Panc1 (cell line): ENCODE measurements around the gene CDKN2B-AS1. TPM values are rescaled to one million over a fixed set of nuclear protein-coding genes. Genes with fewer than 3 reads are reported as not detected.

Source experiments
- ATAC-seq: fragments of 200-7000 bp; cut with Tn5 transposase; 2 replicates; pipeline ENCODE4 v1.9.1; 2020; ENCODE audit warnings: mild to moderate bottlenecking, moderate library complexity
- BruUV-seq: library from RNA; stranded (reverse); fragments of 400-500 nt; replicated peaks from 2 replicates; lab custom pipeline; 2021; lab: Mats Ljungman, UMichigan
- CTCF ChIA-PET: fragments of 300-600 bp; sonication (Branson Sonifier 250); formaldehyde crosslinking; loops from one replicate; lab custom pipeline; 2022; ENCODE audit warnings: antibody characterized with exemption; lab: Charles Lee
- POLR2A ChIA-PET: fragments of 300-600 bp; sonication (Branson Sonifier 250); formaldehyde crosslinking; loops from one replicate; lab custom pipeline; 2022; ENCODE audit warnings: antibody characterized with exemption; lab: Charles Lee
- DNase-seq: peaks from one replicate; pipeline ENCODE4 v3.0.0-alpha.2; 2010; ENCODE audit warnings: low read depth, low spot score
- H3K27ac ChIP-seq: 2 replicates; pipeline ENCODE4 v1.5.1; 2011; ENCODE audit warnings: mild to moderate bottlenecking, low read length, inconsistent platforms
- H3K27me3 ChIP-seq: fragments of 200-500 bp; sonication (Bioruptor generic); 2 replicates; pipeline ENCODE4 v1.6.0; 2014; ENCODE audit warnings: low read length, inconsistent platforms; ENCODE audit not compliant: control insufficient read depth, insufficient read depth
- H3K36me3 ChIP-seq: fragments of 200-500 bp; sonication (Bioruptor generic); 2 replicates; pipeline ENCODE4 v1.5.1; 2014; ENCODE audit warnings: inconsistent platforms, mild to moderate bottlenecking, low read length, moderate library complexity; ENCODE audit not compliant: control insufficient read depth, insufficient read depth
- H3K4me1 ChIP-seq: 2 replicates; pipeline ENCODE4 v1.5.1; 2011; ENCODE audit warnings: inconsistent platforms, mild to moderate bottlenecking, low read length, moderate library complexity; ENCODE audit not compliant: control insufficient read depth, insufficient read depth
- H3K4me3 ChIP-seq, 2 experiments: 2 replicates each; pipeline ENCODE4 v1.5.1; 2011 to 2012; ENCODE audit warnings: low read depth in 2 of 2, low read length in 2 of 2, mild to moderate bottlenecking in 2 of 2, inconsistent platforms in 1 of 2, moderate library complexity in 1 of 2
- H3K9me3 ChIP-seq: fragments of 200-500 bp; sonication (Bioruptor generic); 2 replicates; pipeline ENCODE4 v1.5.1; 2014; ENCODE audit warnings: low read depth, mild to moderate bottlenecking, inconsistent platforms, low read length, moderate library complexity; ENCODE audit not compliant: control insufficient read depth, insufficient read depth
- CTCF ChIP-seq: fragments of 450-650 bp; IDR thresholded peaks from 2 replicates; pipeline ENCODE4 v1.5.1; 2017; ENCODE audit warnings: mild to moderate bottlenecking
- POLR2AphosphoS5 ChIP-seq: IDR thresholded peaks from 2 replicates; pipeline ENCODE4 v1.6.1; 2012; ENCODE audit warnings: mild to moderate bottlenecking, low read depth, low read length, moderate library complexity
- REST ChIP-seq, 2 experiments: IDR thresholded peaks; 2 replicates each; pipeline ENCODE4 v1.6.1; 2011 to 2012; ENCODE audit warnings: low read depth in 2 of 2, control low read depth in 1 of 2, low read length in 1 of 2, mild to moderate bottlenecking in 1 of 2, moderate library complexity in 1 of 2; ENCODE audit not compliant: insufficient read depth in 1 of 2
- SIN3A ChIP-seq: IDR thresholded peaks from 2 replicates; pipeline ENCODE4 v1.6.1; 2012; ENCODE audit warnings: low read depth, mild to moderate bottlenecking, low read length, moderate library complexity, borderline replicate concordance; ENCODE audit not compliant: insufficient read depth
- TCF7L2 ChIP-seq: IDR thresholded peaks from 2 replicates; pipeline ENCODE4 v1.6.1; 2011; ENCODE audit warnings: mild to moderate bottlenecking, low read depth, low read length, inconsistent platforms
- in situ Hi-C: cut with HindIII; loops from 2 replicates; pipeline ENCODE4 v1.10.0; 2016; ENCODE audit warnings: low sequenced_read_pairs, low pct_unique_long_range_greater_than_20kb
- intact Hi-C: fragments of 100-400 bp; cut with micrococcal nuclease; formaldehyde crosslinking; loops from one replicate; pipeline ENCODE4 v1.10.0; 2022; ENCODE audit not compliant: unreplicated experiment
- total RNA-seq: library from RNA; stranded (reverse); gene quantifications from one replicate; pipeline ENCODE4 v1.2.1, GENCODE V29; 2021; ENCODE audit not compliant: unreplicated experiment

The CDKN2B-AS1 gene
- total RNA-seq, 1 experiment from 2014 or later, result not detected

- no peaks in the 10 kb centered on the region for H3K27me3 ChIP-seq
- DNase-seq (no peak), ATAC-seq (no peak)
- H3K4me1 ChIP-seq, result no peaks in the 10 kb centered on the region
- intact Hi-C loops, result no loop called here
- in situ Hi-C loops, result no loop called here
- TF ChIP-seq TCF7L2 (no peak), CTCF (no peak), POLR2AphosphoS5 (no peak), REST (IDR thresholded peaks at IDR 0.05; ENCODE audit: insufficient read depth in 1 of 2, low read depth in 2 of 2, low read length in 1 of 2) (no peak), SIN3A (no peak)
- no TSS peak for BruUV-seq
- POLR2A ChIA-PET, result no interaction called here
- no peak overlapping the region for H3K27ac ChIP-seq
- no peaks in the 10 kb centered on the region; the same call in 1 of the 2 replicates for H3K36me3 ChIP-seq
- H3K4me3 ChIP-seq, result no peak overlapping the region
- no peaks in the 10 kb centered on the region for H3K9me3 ChIP-seq
- CTCF ChIA-PET, result no interaction called here
These were observed 11.4 kb downstream of the CDKN2B-AS1 start for GRCh38 chr9:22005702-22006606.

- intact Hi-C loops, result no loop called here
- ATAC-seq, result no peak
- Histone ChIP-seq H3K27ac (no peak overlapping the region), H3K4me3 (peak overlapping the region in 1 of 2 experiments; percentile 35; a peak in 1 of 4 replicates), H3K9me3 (no peaks in the 10 kb centered on the region), H3K36me3 (no peaks in the 10 kb centered on the region; the same call in 1 of the 2 replicates), H3K4me1 (no peaks in the 10 kb centered on the region), H3K27me3 (no peaks in the 10 kb centered on the region)
- no TSS peak for BruUV-seq
- ChIA-PET POLR2A (no interaction called here), CTCF (no interaction called here)
- no peak for DNase-seq
- no peak for TF ChIP-seq REST (IDR thresholded peaks at IDR 0.05; ENCODE audit: insufficient read depth in 1 of 2, low read depth in 2 of 2, low read length in 1 of 2)
- no peak for TF ChIP-seq SIN3A
- no peak for TF ChIP-seq POLR2AphosphoS5
- TF ChIP-seq CTCF, result no peak
- no peak for TF ChIP-seq TCF7L2
- in situ Hi-C loops, result no loop called here
These were observed 13.8 kb downstream of the CDKN2B-AS1 start for GRCh38 chr9:22008384-22008716.
